Body of pancreas (tissue), 4 donors: ENCODE results near the gene GDPD5. TPM values are rescaled to one million over a fixed set of nuclear protein-coding genes. Genes with fewer than 3 reads are reported as not detected.

Experiments
- ATAC-seq: fragments of 150-250 bp; one replicate; pipeline ENCODE4 v1.9.1; 2016
- DNase-seq, 4 donors: peaks; one replicate each; pipeline ENCODE4 v3.0.0-alpha.2; 2019
- H3K27ac ChIP-seq, 4 donors: fragments of 200-600 bp; sonication (generic); 1 replicate in 3 of 4; 2 replicates in 1 of 4; pipeline versions ENCODE4 v1.5.1 to v1.6.1; 2016 to 2019; ENCODE audit warnings: mild to moderate bottlenecking in 1 of 4, mixed read lengths in 1 of 4, moderate library complexity in 1 of 4
- H3K27me3 ChIP-seq, 2 donors: fragments of 200-600 bp; sonication (generic); one replicate each; pipeline ENCODE4 v1.6.0; 2016; ENCODE audit warnings: mild to moderate bottlenecking in 1 of 2
- H3K36me3 ChIP-seq, 2 donors: fragments of 200-600 bp; sonication (generic); replicated peaks in 1 of 2; 2 replicates each; pipeline ENCODE4 v1.5.1; 2016; ENCODE audit warnings: low read depth in 2 of 2; ENCODE audit not compliant: insufficient read depth in 1 of 2
- H3K4me1 ChIP-seq: fragments of 200-600 bp; sonication (generic); one replicate; pipeline ENCODE4 v1.6.0; 2016
- H3K4me3 ChIP-seq, 2 donors: fragments of 200-600 bp; sonication (generic); 1 replicate in 1 of 2; 2 replicates in 1 of 2; pipeline ENCODE4 v1.5.1; 2016 to 2019
- H3K9me3 ChIP-seq, 3 donors: fragments of 200-600 bp; sonication (generic); 1 replicate in 2 of 3; 2 replicates in 1 of 3; pipeline ENCODE4 v1.5.1; 2016
- POLR2A ChIP-seq, 3 donors: fragments of 450-650 bp; IDR thresholded peaks; one replicate each; pipeline ENCODE4 v1.6.1; 2016; ENCODE audit warnings: antibody characterized with exemption in 3 of 3, mild to moderate bottlenecking in 2 of 3
- WGBS, 2 donors: methylation state at CpG; one replicate each; pipeline ENCODE4 v1.1.5; 2017; 5-methylcytosine and 5-hydroxymethylcytosine counted together
- intact Hi-C: fragments of 100-400 bp; cut with DNase I; formaldehyde crosslinking; loops from one replicate; pipeline ENCODE4 v1.15.1; 2023
- total RNA-seq, 2 donors: library from RNA; depleted of rRNA; stranded (reverse); fragments of >200 nt; gene quantifications; one replicate each; pipeline ENCODE4 v1.1.0, GENCODE V29; 2016
- TF ChIP-seq, protein P1 (sequence below), 7 experiments: fragments of 450-650 bp in 4 of 7; fragments of 200-600 bp in 3 of 7; sonication (generic) in 3 of 7; IDR thresholded peaks; one replicate each; pipeline ENCODE4 v1.5.1; 2016 to 2019; ENCODE audit warnings: antibody characterized with exemption in 7 of 7

The GDPD5 gene
- total RNA-seq, 2 donors from 2014 or later, result 29.6 to 73.2 TPM

DNA sequence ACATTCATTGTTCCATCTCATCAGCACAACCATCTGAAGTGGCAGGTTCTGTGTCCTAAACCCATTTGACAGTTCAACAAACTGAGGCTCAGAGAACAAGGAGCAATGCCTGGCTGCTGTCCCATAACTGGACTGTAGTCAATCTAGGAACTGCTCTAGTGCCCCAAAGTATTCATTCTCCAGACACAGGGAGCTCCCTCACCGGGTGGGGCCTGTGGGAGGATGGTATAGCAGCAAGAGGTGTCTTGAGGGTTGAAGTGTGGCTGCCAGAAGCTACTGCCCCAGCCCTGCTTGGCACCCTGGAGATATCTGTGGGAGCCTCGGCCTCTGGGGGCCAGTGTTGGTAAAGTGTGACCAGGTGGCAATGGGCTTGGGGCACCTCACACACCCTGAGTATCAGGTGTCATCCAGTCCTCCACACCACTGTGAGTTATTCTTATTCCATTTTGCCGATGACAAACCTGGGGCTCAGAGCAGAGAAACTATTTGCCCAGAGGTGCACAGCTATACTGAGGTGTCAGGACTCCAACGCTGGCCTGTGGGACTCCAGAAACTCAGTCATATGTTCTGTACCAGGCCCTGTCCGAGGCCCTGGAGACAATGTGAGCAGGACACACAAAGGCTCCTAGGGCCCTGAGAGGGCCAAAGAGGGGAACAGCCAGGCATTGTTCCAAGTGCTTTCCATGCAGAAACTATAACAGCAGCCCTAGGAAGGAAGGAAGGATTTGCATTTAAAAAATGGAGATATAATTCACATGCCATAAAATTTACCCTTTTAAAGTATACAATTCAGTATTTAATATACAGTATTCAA, 46.8 kb downstream of the GDPD5 start:
- no peak for DNase-seq
- WGBS, 2 donors, result 78 to 93% methylated on average over 4 of the region's 5 CpGs
- intact Hi-C loops, result no loop called here

DNA sequence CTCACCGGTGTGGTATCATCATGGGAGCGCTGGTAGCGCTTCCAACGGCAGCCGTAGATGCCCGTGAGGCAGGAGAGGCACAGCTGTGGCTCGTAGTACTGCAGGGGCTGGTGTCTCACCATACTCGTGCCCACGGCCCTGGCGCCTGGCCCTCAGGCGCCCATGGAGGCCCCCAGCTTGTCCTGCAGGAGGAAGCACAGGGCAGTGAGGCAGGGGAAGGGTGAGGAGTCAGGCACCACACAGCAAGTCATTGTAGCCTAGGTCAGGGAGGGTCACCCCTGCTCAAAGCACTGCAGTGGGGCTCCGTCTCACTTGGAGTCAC, 48.2 kb downstream of the GDPD5 start:
- no peak for TF ChIP-seq POLR2A (IDR thresholded peaks at IDR 0.05)
- TF ChIP-seq, protein P1, sequence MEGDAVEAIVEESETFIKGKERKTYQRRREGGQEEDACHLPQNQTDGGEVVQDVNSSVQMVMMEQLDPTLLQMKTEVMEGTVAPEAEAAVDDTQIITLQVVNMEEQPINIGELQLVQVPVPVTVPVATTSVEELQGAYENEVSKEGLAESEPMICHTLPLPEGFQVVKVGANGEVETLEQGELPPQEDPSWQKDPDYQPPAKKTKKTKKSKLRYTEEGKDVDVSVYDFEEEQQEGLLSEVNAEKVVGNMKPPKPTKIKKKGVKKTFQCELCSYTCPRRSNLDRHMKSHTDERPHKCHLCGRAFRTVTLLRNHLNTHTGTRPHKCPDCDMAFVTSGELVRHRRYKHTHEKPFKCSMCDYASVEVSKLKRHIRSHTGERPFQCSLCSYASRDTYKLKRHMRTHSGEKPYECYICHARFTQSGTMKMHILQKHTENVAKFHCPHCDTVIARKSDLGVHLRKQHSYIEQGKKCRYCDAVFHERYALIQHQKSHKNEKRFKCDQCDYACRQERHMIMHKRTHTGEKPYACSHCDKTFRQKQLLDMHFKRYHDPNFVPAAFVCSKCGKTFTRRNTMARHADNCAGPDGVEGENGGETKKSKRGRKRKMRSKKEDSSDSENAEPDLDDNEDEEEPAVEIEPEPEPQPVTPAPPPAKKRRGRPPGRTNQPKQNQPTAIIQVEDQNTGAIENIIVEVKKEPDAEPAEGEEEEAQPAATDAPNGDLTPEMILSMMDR (IDR thresholded peaks at IDR 0.05), result no peak
- DNase-seq, result peak in 1 of 4 donors; percentile 35
- H3K9me3 ChIP-seq, result no peaks in the 10 kb centered on the region
- H3K27me3 ChIP-seq, result no peaks in the 10 kb centered on the region
- H3K4me3 ChIP-seq, result no peak overlapping the region
- 73 to 90% methylated on average over 2 to 11 of the region's 12 CpGs for WGBS, 2 donors
- no peaks in the 10 kb centered on the region for H3K36me3 ChIP-seq
- peaks cover 46% of the 10 kb centered on the region for H3K4me1 ChIP-seq
- peak overlapping the region in 3 of 4 donors; percentile 75 to 80 (median 77) for H3K27ac ChIP-seq
- ATAC-seq, result no peak
- intact Hi-C loops, result no loop called here

More for the DNA sequence above, 46.8 kb downstream of the GDPD5 start:
- Histone ChIP-seq H3K36me3 (no peaks in the 10 kb centered on the region), H3K9me3 (no peaks in the 10 kb centered on the region), H3K4me1 (peaks cover 55% of the 10 kb centered on the region), H3K4me3 (no peak overlapping the region), H3K27ac (no peak overlapping the region), H3K27me3 (no peaks in the 10 kb centered on the region)
- ATAC-seq, result no peak
- TF ChIP-seq, protein P1 (IDR thresholded peaks at IDR 0.05), result no peak
- no peak for TF ChIP-seq POLR2A (IDR thresholded peaks at IDR 0.05)

DNA sequence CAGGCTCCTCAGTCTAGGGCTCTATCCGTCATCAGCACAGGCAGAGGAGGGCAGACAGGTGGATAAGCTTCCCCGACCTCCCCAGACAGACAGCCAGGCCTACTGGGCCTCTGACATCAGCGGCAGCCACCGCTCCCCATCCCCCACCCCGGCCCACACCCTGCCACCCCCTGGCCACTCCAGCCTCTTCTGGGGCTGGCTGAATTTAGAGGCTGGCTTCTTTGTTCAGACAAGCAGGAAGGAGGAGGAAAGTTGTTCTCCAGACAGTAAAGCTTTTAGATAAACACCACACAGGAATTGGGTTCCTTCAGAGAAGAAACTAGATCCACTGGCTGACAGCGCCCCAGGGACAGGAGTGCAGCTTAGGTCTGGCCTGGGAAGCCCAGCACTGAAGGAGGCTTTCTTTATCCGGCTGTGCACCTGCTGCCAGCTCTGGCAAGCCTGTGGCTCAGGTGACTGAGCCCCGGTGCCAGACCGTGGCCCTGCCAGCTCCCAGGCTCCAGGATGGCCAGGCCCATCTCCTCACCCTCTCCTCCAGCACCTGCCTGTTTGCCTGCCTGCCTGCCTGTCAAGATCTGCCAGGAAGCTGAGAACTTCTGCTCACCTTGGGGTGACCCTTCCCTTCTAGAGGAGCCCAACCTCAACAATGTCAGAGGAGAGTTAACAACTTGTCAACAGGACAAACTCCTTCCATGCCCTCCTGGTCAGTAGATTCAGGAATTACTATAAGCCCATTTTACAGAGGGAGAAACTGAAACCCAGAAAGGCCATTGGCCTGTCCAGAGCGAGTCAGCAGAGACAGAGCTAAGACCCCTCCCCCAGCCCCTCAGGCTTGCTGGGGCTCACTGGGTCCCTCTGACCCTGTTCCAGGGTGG, 48.8 kb downstream of the GDPD5 start:
- peak; percentile 81 to 93 (median 90) for DNase-seq

DNA sequence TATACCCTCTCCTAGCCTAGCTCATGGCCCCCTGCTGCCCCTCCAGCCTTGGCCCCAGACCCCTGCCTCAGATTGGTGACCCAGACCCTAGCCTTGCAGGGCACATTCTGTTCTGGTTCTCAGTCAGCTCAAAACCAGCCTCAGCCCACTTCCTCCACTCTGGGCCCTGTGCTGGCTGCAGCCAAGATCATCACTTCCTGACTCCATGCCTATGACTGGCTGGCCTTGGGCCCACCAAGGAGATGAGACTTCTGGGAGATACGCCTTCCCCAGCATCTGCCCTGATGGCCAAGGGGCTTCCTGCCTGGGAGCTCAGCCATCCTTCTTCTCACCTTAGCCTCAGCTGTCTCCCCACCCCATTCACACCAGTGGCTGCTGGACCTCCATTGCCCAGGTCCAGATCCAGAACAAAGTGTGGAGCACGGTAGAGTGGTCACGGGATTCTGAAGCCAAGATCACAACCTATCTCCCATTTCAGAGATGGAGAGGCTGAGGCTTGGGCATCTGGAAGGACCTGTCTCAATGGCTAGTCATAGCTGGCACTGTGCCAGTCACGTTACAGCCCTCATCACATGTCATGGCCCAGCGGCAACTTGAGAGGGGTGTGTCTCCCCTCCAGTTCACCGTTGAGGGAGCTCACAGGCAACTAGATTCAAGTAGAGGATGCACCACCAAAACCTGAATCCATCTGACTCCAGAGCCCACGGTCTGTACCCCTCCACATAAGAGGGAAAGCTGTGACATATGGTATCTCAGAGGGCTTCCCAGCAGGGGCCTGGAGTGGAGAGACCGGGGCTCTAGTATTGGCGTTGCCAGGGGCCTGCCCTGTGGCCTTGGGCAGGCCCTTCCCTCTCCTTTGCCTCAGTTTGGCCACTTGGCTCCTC, 49.7 kb downstream of the GDPD5 start:
- DNase-seq (peak; percentile 36 to 55 (median 46)), ATAC-seq (no peak)
- H3K4me1 ChIP-seq, result peaks cover 32% of the 10 kb centered on the region
- no peaks in the 10 kb centered on the region for H3K9me3 ChIP-seq
- WGBS, 2 donors, result 62 to 83% methylated on average over 2 to 9 of the region's 9 CpGs
- H3K4me3 ChIP-seq, result no peak overlapping the region
- no peaks in the 10 kb centered on the region for H3K27me3 ChIP-seq
- H3K36me3 ChIP-seq, result no peaks in the 10 kb centered on the region
- H3K27ac ChIP-seq, result peak overlapping the region in 3 of 4 donors; percentile 75 to 80 (median 77)
- TF ChIP-seq, protein P1 (IDR thresholded peaks at IDR 0.05), result no peak
- TF ChIP-seq POLR2A (IDR thresholded peaks at IDR 0.05), result no peak
- intact Hi-C loops, result no loop called here

More for the DNA sequence above, 48.8 kb downstream of the GDPD5 start:
- no peaks in the 10 kb centered on the region for H3K27me3 ChIP-seq
- H3K36me3 ChIP-seq, result no peaks in the 10 kb centered on the region
- H3K4me1 ChIP-seq, result peaks cover 40% of the 10 kb centered on the region
- H3K27ac ChIP-seq, result peak overlapping the region in 3 of 4 donors; percentile 75 to 80 (median 77)
- TF ChIP-seq POLR2A (IDR thresholded peaks at IDR 0.05), result no peak
- TF ChIP-seq, protein P1 (IDR thresholded peaks at IDR 0.05), result no peak
- WGBS, 2 donors, result 5 to 22% methylated on average over 7 to 10 of the region's 10 CpGs
- H3K9me3 ChIP-seq, result no peaks in the 10 kb centered on the region
- intact Hi-C loops, result no loop called here
- ATAC-seq, result peak; percentile 93
- no peak overlapping the region for H3K4me3 ChIP-seq
